Heart right ventricle (tissue), 16 donors: Measurements from ENCODE around the gene SERPING1. TPM values are rescaled to one million over a fixed set of nuclear protein-coding genes. Genes with fewer than 3 reads are reported as not detected.

ENCODE experiments used
- ATAC-seq, 8 donors: fragments of 200-7000 bp; cut with Tn5 transposase; one replicate each; pipeline ENCODE4 v1.9.1; 2020; ENCODE audit warnings: mild to moderate bottlenecking in 8 of 8, moderate library complexity in 8 of 8, moderate number of reproducible peaks in 1 of 8
- DNase-seq, 2 donors: peaks; one replicate each; pipeline ENCODE4 v3.0.0-alpha.2; 2020
- H3K27ac ChIP-seq, 10 donors: fragments of 200-600 bp; sonication (generic) in 2 of 10; one replicate each; pipeline versions ENCODE4 v1.5.0 to v1.8.0; 2020 to 2022; ENCODE audit warnings: mild to moderate bottlenecking in 3 of 10
- H3K27me3 ChIP-seq, 7 donors: fragments of 200-600 bp; one replicate each; pipeline ENCODE4 v1.8.0; 2021 to 2022; ENCODE audit warnings: mild to moderate bottlenecking in 2 of 7
- H3K36me3 ChIP-seq, 9 donors: fragments of 200-600 bp; sonication (generic) in 1 of 9; one replicate each; pipeline versions ENCODE4 v1.5.0 to v1.8.0; 2020 to 2022; ENCODE audit warnings: mild to moderate bottlenecking in 2 of 9
- H3K4me1 ChIP-seq, 9 donors: fragments of 200-600 bp; sonication (generic) in 1 of 9; one replicate each; pipeline versions ENCODE4 v1.5.0 to v1.8.0; 2020 to 2022; ENCODE audit warnings: mild to moderate bottlenecking in 4 of 9
- H3K4me3 ChIP-seq, 10 donors: fragments of 200-600 bp; sonication (generic) in 2 of 10; one replicate each; pipeline versions ENCODE4 v1.5.0 to v1.8.0; 2020 to 2022; ENCODE audit warnings: mild to moderate bottlenecking in 7 of 10, moderate library complexity in 2 of 10
- H3K9me3 ChIP-seq, 11 donors: fragments of 200-600 bp in 10 of 11; sonication (generic) in 2 of 11; one replicate each; pipeline versions ENCODE4 v1.5.0 to v1.8.0; 2013 to 2022; ENCODE audit warnings: mild to moderate bottlenecking in 2 of 11, control low read depth in 1 of 11, moderate library complexity in 1 of 11
- WGBS, 2 donors: extraction: QIAGEN DNeasy Blood & Tissue Kit; methylation state at CpG; one replicate each; pipeline ENCODE4 v1.1.7; 2013; ENCODE audit warnings: inconsistent platforms in 1 of 2; 5-methylcytosine and 5-hydroxymethylcytosine counted together
- intact Hi-C, 10 donors: fragments of 100-400 bp; cut with DNase I; formaldehyde crosslinking; loops; one replicate each; pipeline versions ENCODE4 v1.11.1 to v1.14.2; 2022
- polyA plus RNA-seq, 2 donors: library from polyadenylated mRNA; stranded (reverse); fragments of 200-250 nt; gene quantifications; one replicate each; pipeline ENCODE4 v1.2.3, GENCODE V29; 2013
- total RNA-seq, 10 donors: library from RNA; stranded (reverse); fragmentation: NEBNext Ultra II Directional in 3 of 10; extraction: Animal tissue kit (Norgen Biotek cat#: 25700) in 3 of 10; gene quantifications; one replicate each; pipeline versions ENCODE4 v1.2.1 to v1.2.4, GENCODE V29; 2021 to 2023
- TF ChIP-seq, protein P1 (sequence below), 9 donors: fragments of 200-600 bp; sonication (generic) in 2 of 9; IDR thresholded peaks; one replicate each; pipeline versions ENCODE4 v1.5.0 to v1.8.0; 2021 to 2022; ENCODE audit warnings: antibody characterized with exemption in 9 of 9, mild to moderate bottlenecking in 5 of 9, moderate library complexity in 1 of 9
- donor health status: Arrhythmogenic right ventricular cardiomyopathy.
- donor health status: ischemic (EF 13 %, LVEDD 7.1; RV severe dilation, severe dysfunction).
- donor health status: healthy with polysubstance abuse.
- donor health status: DM: no; HTN: yes; CAD: no.
- donor health status: DM: no; HTN: no; CAD: no.
- donor health status: ischemic (EF 25% LVEDD 6.9; RV normal size, moderate dysfunction).
- donor health status: ischemic (EF 25% LVEDD 5.7; RV mildly dilated, moderate dysfunction).
- donor health status: healthy.
- donor health status: DM: yes; HTN: yes; CAD: no.
- donor health status: Ischemic cardiomyopathy.
- donor health status: ischemic (EF 35%, LVEDD 5.7; RV mildly dilated, moderate dysfunction).
- donor health status: nonischemic (EF 11% LVEDD 7.7; RV severe dilation, severe dysfunction).
- donor health status: DM: yes; HTN: yes; CAD: no.
- donor health status: PGD.
- donor health status: ischemic (EF 29% LVEDD 5.4; RV normal size, mild dysfunction).
- donor health status: nonischemic (EF 23%, LVEDD 6.1; RV moderate dilation, normal function).

Gene SERPING1
- total and polyA plus RNA-seq, 12 donors: 39.8 to 197 (median 93.2) TPM

DNA sequence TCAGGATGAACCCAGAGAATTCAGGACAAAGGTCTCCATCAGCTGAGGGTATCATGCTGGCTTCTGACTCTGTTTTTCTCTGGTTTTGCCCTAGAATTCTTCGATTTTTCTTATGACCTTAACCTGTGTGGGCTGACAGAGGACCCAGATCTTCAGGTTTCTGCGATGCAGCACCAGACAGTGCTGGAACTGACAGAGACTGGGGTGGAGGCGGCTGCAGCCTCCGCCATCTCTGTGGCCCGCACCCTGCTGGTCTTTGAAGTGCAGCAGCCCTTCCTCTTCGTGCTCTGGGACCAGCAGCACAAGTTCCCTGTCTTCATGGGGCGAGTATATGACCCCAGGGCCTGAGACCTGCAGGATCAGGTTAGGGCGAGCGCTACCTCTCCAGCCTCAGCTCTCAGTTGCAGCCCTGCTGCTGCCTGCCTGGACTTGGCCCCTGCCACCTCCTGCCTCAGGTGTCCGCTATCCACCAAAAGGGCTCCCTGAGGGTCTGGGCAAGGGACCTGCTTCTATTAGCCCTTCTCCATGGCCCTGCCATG is 16.8 kb downstream of the SERPING1 start:
- 81 to 83% methylated on average over 10 of the region's 10 CpGs for WGBS, 2 donors
- TF ChIP-seq, protein P1, sequence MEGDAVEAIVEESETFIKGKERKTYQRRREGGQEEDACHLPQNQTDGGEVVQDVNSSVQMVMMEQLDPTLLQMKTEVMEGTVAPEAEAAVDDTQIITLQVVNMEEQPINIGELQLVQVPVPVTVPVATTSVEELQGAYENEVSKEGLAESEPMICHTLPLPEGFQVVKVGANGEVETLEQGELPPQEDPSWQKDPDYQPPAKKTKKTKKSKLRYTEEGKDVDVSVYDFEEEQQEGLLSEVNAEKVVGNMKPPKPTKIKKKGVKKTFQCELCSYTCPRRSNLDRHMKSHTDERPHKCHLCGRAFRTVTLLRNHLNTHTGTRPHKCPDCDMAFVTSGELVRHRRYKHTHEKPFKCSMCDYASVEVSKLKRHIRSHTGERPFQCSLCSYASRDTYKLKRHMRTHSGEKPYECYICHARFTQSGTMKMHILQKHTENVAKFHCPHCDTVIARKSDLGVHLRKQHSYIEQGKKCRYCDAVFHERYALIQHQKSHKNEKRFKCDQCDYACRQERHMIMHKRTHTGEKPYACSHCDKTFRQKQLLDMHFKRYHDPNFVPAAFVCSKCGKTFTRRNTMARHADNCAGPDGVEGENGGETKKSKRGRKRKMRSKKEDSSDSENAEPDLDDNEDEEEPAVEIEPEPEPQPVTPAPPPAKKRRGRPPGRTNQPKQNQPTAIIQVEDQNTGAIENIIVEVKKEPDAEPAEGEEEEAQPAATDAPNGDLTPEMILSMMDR (IDR thresholded peaks at IDR 0.05): no peak
- H3K27ac ChIP-seq: no peak overlapping the region
- intact Hi-C loops: no loop called here
- no peaks in the 10 kb centered on the region for H3K27me3 ChIP-seq
- no peaks in the 10 kb centered on the region for H3K4me1 ChIP-seq
- no peak for ATAC-seq
- H3K36me3 ChIP-seq: peaks cover 0 to 87% (median 10%) of the 10 kb centered on the region in 9 donors
- no peak for DNase-seq
- H3K9me3 ChIP-seq: peaks cover 0 to 8% (median 0%) of the 10 kb centered on the region in 11 donors
- no peak overlapping the region for H3K4me3 ChIP-seq

DNA sequence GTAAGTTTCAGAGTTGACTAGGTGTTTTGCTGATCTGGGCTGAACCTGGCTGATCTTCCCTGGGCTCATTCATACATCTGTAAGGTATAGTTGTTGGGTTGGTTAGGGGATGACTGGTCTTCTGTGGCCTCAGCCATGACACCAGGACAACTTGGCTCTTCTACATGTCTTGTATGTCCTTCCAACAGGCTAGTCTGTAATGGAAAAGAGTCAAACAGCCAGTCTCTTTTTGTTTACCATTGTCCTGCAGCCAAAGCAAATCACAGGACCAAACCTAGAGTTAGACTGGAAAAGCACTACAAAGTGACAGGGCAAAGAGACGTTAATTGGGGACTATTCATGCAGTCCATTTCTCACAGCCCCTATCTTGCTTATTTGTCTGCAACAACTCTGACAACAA is 17.8 kb downstream of the SERPING1 start:
- H3K4me3 ChIP-seq: no peak overlapping the region
- H3K27me3 ChIP-seq: no peaks in the 10 kb centered on the region
- no peak for ATAC-seq
- H3K9me3 ChIP-seq: peaks cover 0 to 18% (median 7%) of the 10 kb centered on the region in 11 donors
- intact Hi-C loops: no loop called here
- TF ChIP-seq, protein P1 (IDR thresholded peaks at IDR 0.05): no peak
- H3K4me1 ChIP-seq: no peaks in the 10 kb centered on the region
- peaks cover 0 to 77% (median 10%) of the 10 kb centered on the region in 9 donors for H3K36me3 ChIP-seq
- no peak overlapping the region for H3K27ac ChIP-seq
- WGBS, 2 donors: 78 to 80% methylated on average over 1 of the region's 1 CpG
- no peak for DNase-seq

DNA sequence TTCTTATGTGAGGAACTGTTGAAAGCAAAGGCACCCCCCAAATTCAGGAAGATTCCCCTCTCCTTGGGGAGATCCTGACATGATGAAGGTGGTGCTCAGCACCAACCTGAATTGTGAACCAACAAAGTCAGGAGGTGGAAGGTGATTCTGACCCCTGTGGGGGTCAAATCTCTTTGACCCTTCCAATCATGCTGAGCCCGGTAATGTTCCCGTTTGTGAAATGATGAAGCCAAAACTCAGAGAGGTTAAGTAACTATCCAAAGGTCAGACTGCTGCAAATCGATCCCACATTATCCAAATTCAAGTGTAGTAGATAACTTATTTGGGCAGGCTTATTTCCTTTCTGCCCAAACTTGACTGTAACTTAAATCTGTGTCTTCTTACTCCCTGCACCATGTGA is 19.1 kb downstream of the SERPING1 start:
- intact Hi-C loops: no loop called here
- 70 to 72% methylated on average over 3 of the region's 3 CpGs for WGBS, 2 donors
- no peaks in the 10 kb centered on the region for H3K27me3 ChIP-seq
- TF ChIP-seq, protein P1 (IDR thresholded peaks at IDR 0.05): no peak
- ATAC-seq (no peak), DNase-seq (no peak)
- no peaks in the 10 kb centered on the region for H3K4me1 ChIP-seq
- peaks cover 0 to 65% (median 7%) of the 10 kb centered on the region in 9 donors for H3K36me3 ChIP-seq
- H3K9me3 ChIP-seq: peaks cover 0 to 18% (median 7%) of the 10 kb centered on the region in 11 donors
- no peak overlapping the region for H3K4me3 ChIP-seq
- H3K27ac ChIP-seq: no peak overlapping the region

DNA sequence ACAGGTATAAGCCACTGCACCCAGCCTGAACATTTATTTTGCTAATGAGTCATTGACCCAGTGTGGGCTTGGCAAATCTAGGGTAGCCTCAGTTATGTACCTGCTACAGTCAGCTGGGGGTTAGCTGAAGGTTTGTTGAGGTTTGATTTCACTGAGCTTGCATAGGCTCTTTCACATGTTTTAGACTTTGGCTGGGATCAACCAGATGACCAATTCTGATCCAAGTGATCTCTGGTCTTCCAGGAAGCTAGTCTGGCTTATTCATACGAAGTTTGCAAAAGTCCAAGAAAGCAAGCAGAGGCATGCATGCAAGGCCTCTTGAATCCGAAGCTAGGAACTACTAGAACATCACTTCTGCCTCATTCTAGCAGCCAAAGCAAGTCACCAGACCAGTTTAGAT is 21.0 kb downstream of the SERPING1 start:
- Histone ChIP-seq H3K27me3 (no peaks in the 10 kb centered on the region), H3K4me3 (no peak overlapping the region), H3K9me3 (peaks cover 0 to 18% (median 7%) of the 10 kb centered on the region in 11 donors), H3K4me1 (no peaks in the 10 kb centered on the region), H3K27ac (no peak overlapping the region), H3K36me3 (peaks cover 0 to 46% (median 0%) of the 10 kb centered on the region in 9 donors)
- 81 to 87% methylated on average over 2 of the region's 2 CpGs for WGBS, 2 donors
- TF ChIP-seq, protein P1 (IDR thresholded peaks at IDR 0.05): no peak
- ATAC-seq (no peak), DNase-seq (no peak)
- intact Hi-C loops: no loop called here
